Raji (cell line): ENCODE results near the gene NCAM2.

ENCODE experiments used
- POLR2A ChIP-seq: IDR thresholded peaks from 2 replicates; pipeline ENCODE4 v1.6.1; 2011; ENCODE audit warnings: low read depth, low read length, control low read depth; ENCODE audit not compliant: insufficient read depth

The NCAM2 gene

GRCh38 chr21:21114461-21114860, 116.3 kb downstream of the NCAM2 start:
- no peak for TF ChIP-seq POLR2A

- TF ChIP-seq POLR2A: no peak
These were observed 120.9 kb downstream of the NCAM2 start for GRCh38 chr21:21119091-21119490.

DNA sequence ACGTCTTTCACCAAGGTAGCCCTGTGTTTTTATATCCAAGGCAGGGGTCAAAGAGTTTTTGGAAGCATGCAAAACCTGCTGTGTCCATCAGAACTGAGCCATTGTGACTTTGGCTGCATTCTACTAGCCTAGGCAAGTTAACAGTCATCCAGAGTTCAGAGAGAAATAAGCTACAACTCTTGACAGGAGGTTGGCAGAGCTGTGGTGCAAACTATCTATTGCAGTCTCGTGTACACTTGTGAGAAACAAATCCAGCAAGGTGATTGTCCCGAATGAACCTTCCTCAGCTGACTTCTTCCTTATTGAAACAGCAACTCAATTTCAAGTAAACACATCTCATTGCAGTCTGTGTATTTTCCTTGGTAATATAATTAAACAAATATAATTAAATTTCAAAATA, 124.5 kb downstream of the NCAM2 start:
- TF ChIP-seq POLR2A: no peak

DNA sequence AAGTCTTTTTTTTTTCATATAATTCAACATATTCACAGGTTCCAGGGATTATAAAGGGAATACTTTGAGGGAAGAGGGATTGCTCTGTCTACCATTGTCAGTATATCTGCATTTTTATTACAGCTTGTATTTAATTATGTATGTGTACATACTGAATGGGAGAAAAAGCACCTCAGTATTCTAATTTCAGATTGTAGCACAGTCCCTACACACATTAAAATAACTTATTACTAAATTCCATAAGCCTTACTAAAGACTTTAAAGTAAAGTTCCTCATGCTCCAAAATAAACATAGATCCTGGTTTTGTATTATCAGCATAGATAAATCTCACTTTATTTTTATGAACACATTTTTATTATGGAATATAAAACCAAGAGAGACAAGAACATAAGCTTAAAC, 134.2 kb downstream of the NCAM2 start:
- no peak for TF ChIP-seq POLR2A

DNA sequence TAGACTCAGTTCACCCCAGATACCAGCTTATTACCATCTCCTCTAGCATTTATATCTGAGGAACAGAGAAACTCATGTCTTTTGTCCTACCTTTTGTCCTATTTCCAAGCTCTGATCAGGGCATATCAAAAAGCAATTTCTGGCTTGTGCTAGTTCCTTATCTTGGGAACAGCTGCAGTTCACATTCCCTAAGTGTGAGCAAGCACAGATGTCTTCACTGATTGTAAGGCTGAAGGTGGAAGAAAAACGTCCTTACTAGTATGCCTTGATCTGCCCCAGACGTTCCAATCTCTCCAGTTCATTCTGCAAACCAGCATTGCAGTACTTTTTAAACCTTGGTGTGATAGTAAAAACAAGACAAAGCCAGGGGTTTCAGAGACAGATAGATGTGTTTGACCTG, 139.8 kb downstream of the NCAM2 start:
- no peak for TF ChIP-seq POLR2A

- TF ChIP-seq POLR2A: no peak
These were observed 148.6 kb downstream of the NCAM2 start for GRCh38 chr21:21146587-21147373.

GRCh38 chr21:21147374-21147745, 149.2 kb downstream of the NCAM2 start:
- TF ChIP-seq POLR2A: no peak

GRCh38 chr21:21148009-21148408, 149.8 kb downstream of the NCAM2 start:
- TF ChIP-seq POLR2A: no peak

- TF ChIP-seq POLR2A: no peak
These were observed 150.3 kb downstream of the NCAM2 start for GRCh38 chr21:21148514-21148913.

GRCh38 chr21:21151231-21151630, 153.0 kb downstream of the NCAM2 start:
- TF ChIP-seq POLR2A: no peak

DNA sequence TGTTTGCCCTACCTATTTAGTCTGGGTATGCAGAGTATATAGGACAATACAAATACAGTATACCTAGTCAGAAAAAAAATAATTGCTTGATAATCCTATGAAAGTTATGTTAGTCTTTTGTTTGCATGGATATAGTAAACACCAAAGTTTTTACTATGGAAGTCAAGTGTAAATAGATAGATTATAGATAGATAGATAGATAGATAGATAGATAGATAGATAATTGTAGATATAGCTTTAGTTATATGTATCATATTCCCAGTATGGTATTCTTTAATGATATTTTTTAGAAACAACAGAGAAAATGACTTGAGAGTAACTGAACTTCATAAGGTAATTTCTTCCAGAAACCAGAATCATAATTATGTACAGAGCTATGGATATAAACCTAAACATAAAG, 158.2 kb downstream of the NCAM2 start:
- TF ChIP-seq POLR2A: no peak

DNA sequence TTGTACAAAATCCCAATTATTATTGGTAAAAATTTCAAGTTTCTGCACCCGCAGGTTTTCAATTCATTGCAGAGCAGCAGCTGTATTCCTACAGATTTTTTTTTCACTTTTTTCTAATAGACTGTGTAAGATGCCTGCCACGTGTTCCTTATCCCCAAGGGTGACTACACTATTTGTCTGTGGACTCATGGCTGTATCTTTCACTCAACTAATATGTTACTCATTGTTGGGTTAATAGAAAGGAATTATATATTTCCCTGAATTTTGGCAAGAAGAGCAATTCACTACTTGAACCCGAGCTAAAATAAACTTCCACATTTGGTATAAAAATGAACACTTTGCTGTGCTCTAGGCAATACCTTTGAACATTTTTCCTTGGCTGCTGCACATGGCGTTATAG, 158.7 kb downstream of the NCAM2 start:
- no peak for TF ChIP-seq POLR2A

- TF ChIP-seq POLR2A: no peak
These were observed 160.2 kb downstream of the NCAM2 start for GRCh38 chr21:21158376-21158918.

DNA sequence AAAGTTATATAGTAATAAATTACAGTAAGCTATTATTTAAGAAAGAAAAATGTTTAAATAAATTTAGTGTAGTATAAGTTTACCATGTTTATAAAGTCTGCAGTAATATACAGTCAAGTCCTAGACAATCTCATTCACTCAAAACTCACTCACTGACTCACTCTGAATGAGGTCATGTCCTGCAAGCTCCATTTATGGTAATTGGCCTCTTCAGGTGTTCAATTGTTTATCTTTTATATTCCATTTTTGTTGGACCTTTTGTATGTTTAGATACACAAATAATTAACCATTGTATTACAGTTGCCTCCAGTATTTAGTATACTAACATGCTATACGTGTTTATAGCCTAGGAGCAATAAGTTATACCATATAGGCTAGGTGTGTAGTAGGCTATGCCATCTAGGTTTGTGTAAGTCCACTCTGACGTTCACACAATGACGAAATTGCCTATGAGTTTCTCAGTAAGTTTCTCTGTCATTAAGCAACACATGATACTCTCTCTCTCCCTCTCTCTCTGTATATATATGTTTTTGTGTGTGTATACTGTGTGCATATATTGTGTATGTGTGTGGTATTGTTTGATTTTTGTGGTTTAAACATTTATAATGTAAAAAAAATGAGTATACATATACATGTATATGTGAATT, 161.2 kb downstream of the NCAM2 start:
- no peak for TF ChIP-seq POLR2A

- no peak for TF ChIP-seq POLR2A
These were observed 164.6 kb downstream of the NCAM2 start for GRCh38 chr21:21162786-21163185.

DNA sequence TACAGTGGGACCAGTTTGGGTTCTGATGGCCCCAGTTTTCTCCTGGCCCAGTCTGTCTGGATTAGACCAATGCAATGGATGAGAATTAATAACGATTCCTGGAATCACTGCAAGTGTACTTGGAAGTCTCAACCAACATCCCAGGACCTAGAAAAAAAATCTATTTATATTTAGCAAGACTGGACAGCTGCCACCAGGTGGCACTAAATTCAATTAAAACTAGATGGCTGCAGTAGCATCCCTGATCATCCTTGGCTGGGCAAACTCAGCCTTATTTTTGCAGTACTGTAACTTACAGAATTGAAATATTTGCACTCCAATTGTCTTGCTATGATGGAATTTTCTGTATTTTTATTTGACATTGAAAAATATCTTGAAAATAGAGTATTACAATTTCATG, 165.7 kb downstream of the NCAM2 start:
- no peak for TF ChIP-seq POLR2A
